HG02852 (cell line): Measurements from ENCODE around the gene MME.
"Not testable (repeated sequence)": the region's sequence is repeated elsewhere in the genome, so short reads cannot be mapped to it uniquely, and the experiment has no call there.

Experiments used
- ATAC-seq: cut with Tn5 transposase; IDR thresholded peaks from one replicate; pipeline ENCODE4 v1.9.1; 2021; ENCODE audit warnings: mild to moderate bottlenecking, moderate library complexity; ENCODE audit not compliant: unreplicated experiment

MME gene

GRCh38 chr3:155083313-155083905 is 3.3 kb downstream of the MME start:
- no peak for ATAC-seq

DNA sequence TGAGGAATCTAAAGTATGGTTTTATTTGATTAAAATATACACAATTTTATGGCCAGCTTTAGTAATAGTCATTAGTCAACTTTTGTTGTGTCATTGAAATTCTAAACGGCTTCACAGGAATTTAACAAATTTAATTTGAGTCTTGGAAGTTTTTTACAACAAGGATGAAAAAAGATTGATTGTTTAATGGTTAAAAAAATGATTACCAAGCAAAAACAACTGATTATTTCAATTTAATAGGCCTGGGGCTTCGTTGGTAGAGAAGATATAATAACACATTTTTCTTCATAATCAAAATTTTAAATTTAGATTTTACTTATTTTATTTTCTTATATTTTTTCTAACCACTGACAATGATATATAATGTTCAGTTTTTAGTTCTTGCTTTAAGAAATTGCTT is 4.4 kb downstream of the MME start:
- ATAC-seq, result no peak

- ATAC-seq, result no peak
Measured at GRCh38 chr3:155086051-155086450, 5.9 kb downstream of the MME start.

GRCh38 chr3:155088706-155089345 is 8.7 kb downstream of the MME start:
- ATAC-seq, result no peak

DNA sequence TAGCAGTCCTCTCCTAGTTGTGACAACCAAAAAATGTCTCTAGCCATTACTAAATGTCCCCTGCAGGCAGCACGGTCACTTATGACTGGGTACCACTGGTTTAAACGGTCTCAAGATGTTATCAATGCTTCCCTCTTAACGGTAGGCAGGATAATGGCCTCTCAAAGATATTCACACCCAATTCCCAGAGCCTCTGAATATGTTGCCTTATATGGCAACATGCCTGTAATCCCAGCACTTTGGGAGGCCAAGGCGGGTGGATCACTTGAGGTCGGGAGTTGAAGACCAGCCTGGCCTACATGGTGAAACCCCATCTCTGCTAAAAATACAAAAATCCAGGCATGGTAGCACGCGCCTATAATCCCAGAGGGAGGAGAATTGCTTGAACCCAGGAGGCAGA is 9.4 kb downstream of the MME start:
- no peak for ATAC-seq

GRCh38 chr3:155093261-155093660 is 13.1 kb downstream of the MME start:
- ATAC-seq, result no peak

DNA sequence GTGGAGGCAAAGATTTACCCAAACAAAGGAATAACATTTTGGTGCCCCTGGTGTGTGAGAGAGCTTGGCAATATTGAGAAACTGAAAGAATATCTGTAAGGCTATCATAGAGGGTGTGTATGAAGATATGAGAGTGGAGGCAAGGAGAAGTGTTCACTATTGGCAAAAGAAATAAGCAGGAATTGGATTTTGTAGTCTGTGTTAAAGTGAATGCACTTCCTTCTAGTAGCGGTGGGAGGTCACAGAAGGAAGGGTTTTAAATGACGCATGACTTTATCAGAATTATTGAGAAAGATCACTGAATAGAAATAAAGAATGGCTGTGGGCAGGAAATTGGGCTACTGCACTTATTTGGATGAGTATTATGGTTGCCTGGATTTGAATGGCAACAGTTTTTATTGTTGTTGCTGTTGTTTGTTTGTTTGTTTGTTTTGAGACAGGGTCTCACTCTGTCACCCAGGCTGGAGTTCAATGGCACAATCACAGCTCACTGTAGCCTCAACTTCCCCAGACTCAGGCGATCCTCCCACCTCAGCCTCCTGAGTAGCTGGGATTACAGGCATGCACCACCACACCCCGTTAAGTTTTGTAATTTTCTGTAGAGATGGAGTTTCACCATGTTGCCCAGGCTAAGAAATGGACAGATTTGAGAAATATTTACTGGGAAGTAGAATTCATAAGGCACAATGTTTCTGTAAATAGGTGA is 16.3 kb downstream of the MME start:
- ATAC-seq, result no peak

GRCh38 chr3:155097009-155097349 is 16.9 kb downstream of the MME start:
- no peak for ATAC-seq

- no peak for ATAC-seq
Measured at GRCh38 chr3:155101398-155101797, 21.3 kb downstream of the MME start.

- no peak for ATAC-seq
Measured at GRCh38 chr3:155102329-155102728, 22.2 kb downstream of the MME start.

DNA sequence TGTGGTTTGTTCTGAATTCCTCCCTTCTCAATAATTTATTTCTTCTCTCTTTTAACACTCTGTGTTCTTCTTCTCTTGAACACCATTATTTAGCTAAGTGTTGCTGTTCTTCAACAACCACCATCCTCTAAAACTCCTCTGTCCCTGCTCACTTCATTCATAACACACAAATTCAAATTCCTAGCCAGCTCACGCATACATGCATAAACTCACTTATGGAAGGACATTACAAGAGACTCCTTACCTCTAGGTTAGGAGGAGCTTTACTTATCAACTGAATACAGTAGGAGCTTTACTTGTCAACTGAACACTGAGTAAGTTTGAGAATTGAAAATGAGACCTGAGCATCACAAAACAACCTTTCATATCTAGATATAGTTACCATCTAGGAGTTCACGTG is 23.6 kb downstream of the MME start:
- ATAC-seq, result no peak

DNA sequence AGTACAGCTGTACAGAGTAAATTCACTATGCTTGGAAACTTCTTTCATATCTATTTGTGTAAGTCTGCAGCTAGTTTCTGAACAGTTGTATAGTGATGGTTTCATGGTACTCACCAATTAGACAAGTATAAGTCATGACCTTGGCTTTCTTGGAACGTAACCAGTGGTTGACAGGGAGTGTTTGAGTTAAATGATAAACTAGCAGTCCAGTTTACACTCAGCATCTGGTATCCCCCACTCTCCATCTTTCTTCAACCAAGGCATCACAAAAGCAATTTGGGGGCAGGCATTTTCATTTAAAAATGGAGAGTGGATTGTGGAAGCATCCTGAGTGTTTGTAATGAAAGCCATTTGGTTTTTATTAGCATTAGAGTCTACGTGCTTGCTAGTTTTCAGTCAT is 26.0 kb downstream of the MME start:
- no peak for ATAC-seq

- ATAC-seq, result no peak
Measured at GRCh38 chr3:155110022-155110421, 29.9 kb downstream of the MME start.

DNA sequence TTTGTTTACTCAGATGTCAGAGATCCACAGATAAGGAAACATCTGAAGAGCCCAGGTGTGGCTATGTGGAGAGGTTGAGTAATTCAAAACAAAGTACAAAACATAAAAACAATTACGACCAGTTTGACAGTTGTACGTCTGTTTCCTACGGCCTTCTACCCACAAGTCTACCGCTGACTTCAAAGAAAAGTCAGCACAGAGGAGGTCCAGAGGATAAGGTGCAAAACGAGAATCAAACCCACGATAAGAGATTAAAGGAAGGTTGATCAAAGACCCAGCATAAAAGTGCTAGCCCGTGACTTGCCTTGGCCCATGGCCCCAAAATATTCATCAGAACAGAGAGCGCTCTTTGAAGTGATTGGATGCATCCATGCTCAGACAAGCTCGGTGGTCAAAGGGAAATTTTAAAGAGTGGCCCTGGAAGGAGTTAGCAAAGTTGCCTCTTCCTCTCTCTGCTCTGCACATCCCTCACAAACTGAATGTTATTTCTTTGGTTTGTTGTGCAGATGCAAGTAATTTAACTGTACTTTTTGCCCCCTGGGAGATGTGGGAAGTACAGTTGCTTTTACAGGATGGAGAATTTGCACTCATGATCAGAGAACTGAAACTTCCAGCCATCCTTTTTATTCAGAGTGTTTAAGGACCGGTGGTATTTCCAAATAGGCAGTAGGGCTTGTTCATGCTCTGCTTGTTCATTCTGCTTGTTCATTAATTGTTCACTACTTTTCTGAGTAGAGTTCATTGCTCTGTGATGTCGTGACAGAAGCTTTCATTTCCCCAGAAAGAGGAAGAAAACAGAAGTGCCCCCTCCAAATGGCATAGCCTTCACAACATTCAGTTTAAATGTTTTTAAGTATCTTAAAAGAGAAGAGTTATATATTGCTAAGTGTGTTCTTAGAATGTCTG is 31.1 kb downstream of the MME start:
- ATAC-seq, result no peak

DNA sequence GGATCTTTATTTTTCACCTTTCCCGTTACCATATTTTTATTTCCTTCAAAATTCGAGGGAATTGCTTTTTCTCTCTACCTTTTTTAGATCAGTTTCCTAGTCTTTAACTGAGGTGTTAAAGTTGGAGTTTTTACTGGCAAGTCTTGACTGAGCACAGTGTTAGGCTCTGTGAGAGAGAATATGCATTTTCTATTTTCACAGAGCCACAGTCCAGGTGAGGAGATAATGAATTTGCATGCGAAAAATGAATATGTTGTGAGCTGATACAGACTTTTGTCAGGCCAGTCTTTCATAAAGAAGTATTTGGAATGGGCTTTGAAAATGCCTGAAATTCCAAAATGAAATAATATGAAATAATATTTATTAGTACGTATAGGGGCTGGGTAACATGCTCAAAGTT is 31.9 kb downstream of the MME start:
- ATAC-seq, result no peak

- ATAC-seq, result no peak
Measured at GRCh38 chr3:155112661-155113389, 32.7 kb downstream of the MME start.

GRCh38 chr3:155124745-155125144 is 44.6 kb downstream of the MME start:
- ATAC-seq, result not testable (repeated sequence)

- no peak for ATAC-seq
Measured at GRCh38 chr3:155129396-155129795, 49.3 kb downstream of the MME start.

GRCh38 chr3:155130001-155130400 is 49.9 kb downstream of the MME start:
- ATAC-seq, result no peak

GRCh38 chr3:155131104-155131503 is 51.0 kb downstream of the MME start:
- peak; percentile 86 for ATAC-seq

DNA sequence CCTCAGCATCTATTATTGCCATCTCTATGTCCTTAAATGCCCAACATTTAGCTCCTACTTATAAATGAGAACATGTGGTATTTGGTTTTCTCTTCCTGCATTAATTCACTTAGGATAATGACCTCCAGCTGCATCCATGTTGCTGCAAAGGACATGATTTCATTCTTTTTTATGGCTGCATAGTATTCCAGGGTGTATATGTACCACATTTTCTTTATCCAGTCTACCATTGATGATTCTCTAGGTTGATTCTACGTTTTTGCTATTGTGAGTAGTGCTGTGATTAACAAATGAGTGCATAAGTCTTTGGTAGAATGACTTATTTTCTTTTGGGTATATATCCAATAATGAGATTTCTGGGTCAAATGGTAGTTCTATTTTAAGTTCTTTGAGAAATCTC is 54.2 kb downstream of the MME start:
- not testable (repeated sequence) for ATAC-seq
